ENCODE measurements around the gene PAX3.

- TF ChIP-seq CTCF (IDR thresholded peaks at IDR 0.05 in 4 of 5, conservative IDR thresholded peaks at IDR 0.05 in 1 of 5) (no peak), POLR2A (IDR thresholded peaks at IDR 0.05) (no peak)
These were observed 80.0 kb downstream of the PAX3 start for GRCh38 chr2:222218786-222219185.
